Measurements from ENCODE around the gene TMEM150B. TPM values are rescaled to one million over a fixed set of nuclear protein-coding genes. Genes with fewer than 3 reads are reported as not detected.

Gene TMEM150B
- total and polyA plus RNA-seq, 2 of the 4 experiments (the other 2 are of a cell fraction) = not detected

DNA sequence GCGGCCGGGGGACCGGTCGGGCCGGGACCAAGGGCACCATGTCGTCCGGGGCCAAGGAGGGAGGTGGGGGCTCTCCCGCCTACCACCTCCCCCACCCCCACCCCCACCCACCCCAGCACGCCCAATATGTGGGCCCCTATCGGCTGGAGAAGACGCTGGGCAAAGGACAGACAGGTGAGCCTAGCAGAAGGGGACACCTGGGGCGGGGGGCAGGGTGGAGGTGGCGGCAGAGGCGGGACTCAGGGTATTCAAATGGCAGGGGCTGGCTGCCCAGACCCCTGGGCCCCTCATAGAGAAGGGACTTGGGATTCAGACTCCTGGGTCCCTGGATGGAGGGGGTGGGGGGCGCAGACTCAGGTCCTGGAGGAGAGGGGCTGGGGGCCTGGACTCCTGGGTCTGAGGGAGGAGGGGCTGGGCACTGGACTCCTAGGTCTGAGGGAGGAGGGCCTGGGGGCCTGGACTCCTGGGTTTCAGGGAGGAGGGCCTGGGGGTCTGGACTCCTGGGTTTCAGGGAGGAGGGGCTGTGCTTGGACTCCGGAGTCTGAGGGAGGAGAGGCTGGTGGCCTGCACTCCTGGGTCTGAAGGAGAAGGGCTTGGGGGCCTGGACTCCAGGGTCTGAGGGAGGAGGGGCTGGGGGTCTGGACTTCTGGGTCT lies 40.6 kb downstream of the TMEM150B start:
- no peak overlapping the region for H2BK20ac ChIP-seq (ENCODE audit: low read depth, low read length)
- in situ Hi-C loops (cut with MboI; ENCODE audit: low sequenced_read_pairs) (loop anchor here (25.0 kb wide), 1 partner anchor 353 kb away; the partner anchor contains the start of genes CCDC106, ZNF580 and ZNF581), intact Hi-C loops (cut with micrococcal nuclease) (loop anchor here (5.0 kb wide), 2 partner anchors 103 to 1127 kb away; partner anchors contain the start of genes LENG1 and RPL28), dilution Hi-C loops (cut with HindIII; ENCODE audit: low sequenced_read_pairs, unreplicated experiment) (no loop called here)
- no peak overlapping the region for H2BK120ac ChIP-seq (ENCODE audit: low read depth, low read length)
- peaks cover 3 to 35% of the 10 kb centered on the region in 2 experiments; a peak in 3 of 4 replicates for H3K79me1 ChIP-seq (ENCODE audit: low read depth in 1 of 2, low read length in 2 of 2)
- no peak for TF ChIP-seq CEBPB (IDR thresholded peaks at IDR 0.05; ENCODE audit: low read depth, low read length)
- TF ChIP-seq BHLHE40 (IDR thresholded peaks at IDR 0.05; ENCODE audit: low read depth, low read length) = no peak
- TF ChIP-seq RAD21 (IDR thresholded peaks at IDR 0.05; ENCODE audit: low read length) = no peak
- H3K18ac ChIP-seq (ENCODE audit: low read depth, low read length) = no peak overlapping the region
- H3K4me3 ChIP-seq (ENCODE audit: insufficient read depth, low read depth, low read length) = peak overlapping the region; percentile 58
- H4K8ac ChIP-seq (ENCODE audit: low read depth in 2 of 2, low read length in 2 of 2) = peak overlapping the region in 1 of 2 experiments; percentile 17; a peak in 1 of 4 replicates
- H3K4me1 ChIP-seq (ENCODE audit: control insufficient read depth, insufficient read depth, low read length) = peaks cover 17% of the 10 kb centered on the region
- H3K27me3 ChIP-seq (ENCODE audit: control insufficient read depth, insufficient read depth, low read length) = no peaks in the 10 kb centered on the region
- H2BK5ac ChIP-seq (ENCODE audit: low read depth, low read length, poor library complexity, severe bottlenecking) = peak overlapping the region; percentile 10
- DNase-seq (no peak), ATAC-seq (ENCODE audit: low read depth) (peak; percentile 1; the same call in 1 of the 2 replicates)
- peak overlapping the region; percentile 78 for H3K4me2 ChIP-seq (ENCODE audit: low read depth, low read length)
- ChIA-PET POLR2A (ENCODE audit: unreplicated experiment) (no interaction called here), CTCF (no interaction called here)
- BruUV-seq (replicated peaks) = no TSS peak
- peak overlapping the region; percentile 24 for H3K27ac ChIP-seq (ENCODE audit: insufficient read depth, low read length)
- peak overlapping the region; percentile 51 for H2AK5ac ChIP-seq (ENCODE audit: low read depth, low read length)
- H4K20me1 ChIP-seq (ENCODE audit: insufficient read depth, low read length) = no peaks in the 10 kb centered on the region
- no peak overlapping the region for H3K56ac ChIP-seq (ENCODE audit: extremely low read depth, insufficient read depth, low read length)
- H2AFZ ChIP-seq (replicated peaks; ENCODE audit: low read length, poor library complexity) = peak overlapping the region; percentile 68
- 0 out of 2 replicates have a peak overlapping the region, but pooled peaks have one; percentile 32 for H3K4ac ChIP-seq (ENCODE audit: low read depth, low read length)
- H3K9me1 ChIP-seq (ENCODE audit: insufficient read depth, low read length) = peaks cover 9% of the 10 kb centered on the region; the same call in 1 of the 2 replicates
- no peak overlapping the region; the same call in 1 of the 2 replicates for H4K91ac ChIP-seq (ENCODE audit: insufficient read depth, low read depth, low read length)
- peaks cover 13% of the 10 kb centered on the region for H3K36me3 ChIP-seq (ENCODE audit: control insufficient read depth, insufficient read depth, low read length)
- H2BK15ac ChIP-seq (ENCODE audit: low read depth, low read length) = no peak overlapping the region
- H2AK9ac ChIP-seq (replicated peaks; ENCODE audit: low read depth, low read length, poor library complexity) = peak overlapping the region; percentile 57
- no CpG with 5 or more reads among the region's 16 CpGs for WGBS, 2 experiments (ENCODE audit: extremely low coverage in 2 of 2, insufficient read length in 1 of 2)
- H3K14ac ChIP-seq (replicated peaks; ENCODE audit: low read depth, low read length) = no peak overlapping the region
- no peak overlapping the region for H3K23ac ChIP-seq (ENCODE audit: low read depth, low read length)
- peak overlapping the region; percentile 16; the same call in 1 of the 2 replicates for H4K5ac ChIP-seq (ENCODE audit: low read depth, low read length)
- peak overlapping the region; percentile 79 for H3K9ac ChIP-seq (ENCODE audit: low read depth, low read length)
- no peaks in the 10 kb centered on the region for H3K9me3 ChIP-seq (ENCODE audit: control insufficient read depth, insufficient read depth, low read length)

All from IMR-90 (cell line).